Measurements from ENCODE around the gene ICA1.
A peak's percentile ranks its signal among the peaks of the same experiment; 100 is the strongest.
"Not testable (repeated sequence)": the region's sequence is repeated elsewhere in the genome, so short reads cannot be mapped to it uniquely, and the experiment has no call there.

Gene ICA1

DNA sequence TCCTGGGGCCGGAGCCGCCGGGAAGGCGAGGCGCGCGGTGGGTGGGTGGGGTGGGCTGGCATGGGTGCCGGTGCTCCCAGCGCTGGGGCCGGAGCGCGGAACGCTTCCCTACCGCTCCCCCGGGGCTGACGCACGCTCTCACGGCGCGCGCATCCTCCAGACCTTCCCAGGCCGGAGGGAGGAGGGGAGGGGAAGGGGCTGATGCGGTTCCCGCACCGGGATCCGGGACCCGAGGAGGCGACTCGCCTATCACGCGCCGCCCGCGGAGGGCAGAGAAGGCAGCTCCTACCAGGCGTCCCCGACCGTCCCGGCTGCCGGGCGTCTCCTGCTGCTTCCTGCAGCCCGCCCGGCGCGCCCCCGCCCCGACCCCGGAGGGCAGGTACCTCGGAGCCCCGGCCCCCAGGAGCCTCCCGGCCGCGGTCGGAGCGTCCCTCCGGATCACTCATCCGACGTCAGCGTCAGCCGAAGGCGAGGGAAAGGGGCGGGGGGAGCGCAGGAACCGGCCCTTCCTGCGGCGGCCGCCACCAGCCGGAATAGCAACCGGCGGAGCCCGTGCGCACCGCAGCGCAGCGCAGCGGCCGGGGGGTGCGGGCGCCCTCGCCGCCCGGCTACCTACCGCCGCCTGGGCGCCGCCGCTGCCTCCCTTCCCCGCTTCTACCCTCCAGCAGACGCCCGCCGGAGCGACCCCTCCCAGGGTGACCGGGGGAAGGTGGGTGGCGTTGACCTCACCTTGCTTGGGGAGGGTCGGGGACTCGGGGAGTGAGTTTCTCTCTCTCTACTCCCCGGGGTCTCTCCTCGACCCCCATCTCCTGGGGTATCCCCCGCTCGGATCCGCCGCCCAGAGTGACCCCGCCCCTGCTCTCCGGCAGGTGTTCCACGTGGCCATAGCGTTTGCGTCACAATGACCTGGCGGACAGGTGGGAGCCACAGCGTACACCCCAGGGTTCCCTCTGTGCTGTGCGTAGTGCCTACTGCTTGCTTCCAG, at the start of gene ICA1:
ICA1 (minus strand) TSS at position 457 of the 985 bp plus-strand sequence. CDS start 26,241 bp downstream, outside the sequence.
- DNase-seq (ENCODE audit: low spot score) = peak; percentile 14

DNA sequence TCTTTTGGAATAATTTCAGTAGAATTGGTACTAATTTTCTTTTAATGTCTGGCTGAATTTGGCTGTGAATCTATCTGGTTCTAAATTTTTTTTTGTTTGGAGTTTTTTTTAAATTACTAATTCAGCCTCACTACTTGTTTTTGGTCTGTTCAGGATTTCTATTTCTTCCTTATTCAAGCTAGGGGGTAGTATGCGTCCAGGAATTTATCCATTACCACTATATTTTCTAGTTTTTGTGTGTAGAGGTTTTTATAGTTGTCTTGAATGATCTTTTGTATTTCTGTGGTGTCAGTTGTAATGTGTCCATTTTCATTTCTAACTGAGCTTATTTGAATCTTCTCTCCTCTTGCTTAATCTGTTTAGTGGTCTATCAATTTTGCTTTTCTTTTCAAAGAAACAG, 48.9 kb upstream of the ICA1 start:
- peak; percentile 38 for DNase-seq (ENCODE audit: low spot score)

DNA sequence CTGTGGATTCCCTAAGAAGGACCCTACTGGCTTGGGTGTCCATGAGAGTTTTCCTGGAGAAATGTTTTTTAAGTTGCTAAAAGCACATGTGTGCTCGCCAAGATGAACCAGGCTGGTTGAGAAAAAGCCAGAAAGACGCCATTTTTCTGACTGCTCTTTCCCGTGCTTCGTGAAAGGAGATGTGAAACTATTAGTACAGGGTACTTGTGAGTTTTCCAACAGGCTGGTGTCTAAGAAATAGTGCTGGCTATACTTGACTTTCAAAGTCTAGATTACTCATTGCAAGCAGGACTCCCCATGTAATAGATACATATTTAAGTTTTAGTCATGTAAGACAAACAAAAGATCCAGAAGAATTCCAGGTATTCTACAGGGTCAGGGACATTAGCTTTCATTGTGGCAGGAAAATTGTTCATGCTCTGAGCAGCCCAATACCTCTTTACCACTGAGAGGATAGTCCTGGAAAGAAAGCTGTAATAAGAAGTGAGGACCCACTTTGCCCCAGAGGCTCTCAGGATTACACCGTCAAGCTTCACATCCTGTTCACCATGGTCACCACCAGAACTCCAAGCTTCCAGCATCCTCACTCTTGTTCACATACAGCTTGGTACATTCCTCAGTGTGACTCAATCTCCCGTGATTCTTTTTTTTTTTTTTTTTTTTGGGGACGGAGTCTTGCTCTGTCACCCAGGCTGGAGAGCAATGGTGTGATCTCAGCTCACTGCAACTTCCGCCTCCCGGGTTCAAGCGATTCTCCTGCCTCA, 43.8 kb upstream of the ICA1 start:
- no peak for DNase-seq (ENCODE audit: low spot score)

DNA sequence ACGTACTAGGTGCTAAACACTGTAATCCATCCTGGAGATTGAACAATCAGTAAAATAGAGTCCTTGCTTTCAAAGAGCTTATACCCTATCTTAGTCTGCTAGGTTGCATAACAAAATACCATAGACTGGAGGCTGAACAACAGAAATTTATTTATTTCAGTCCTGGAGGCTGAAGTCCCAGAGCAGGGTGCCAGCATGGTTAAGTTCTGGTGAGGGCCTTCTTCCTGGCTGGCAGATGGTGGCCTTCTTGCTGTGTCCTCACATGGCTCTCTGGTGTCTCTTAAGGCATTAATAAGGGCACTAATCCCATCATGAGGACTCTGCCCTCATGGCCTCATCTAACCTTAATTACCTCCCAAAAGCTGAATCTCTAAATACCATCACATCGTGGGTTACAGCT, 43.1 kb upstream of the ICA1 start:
- no peak for DNase-seq (ENCODE audit: low spot score)

DNA sequence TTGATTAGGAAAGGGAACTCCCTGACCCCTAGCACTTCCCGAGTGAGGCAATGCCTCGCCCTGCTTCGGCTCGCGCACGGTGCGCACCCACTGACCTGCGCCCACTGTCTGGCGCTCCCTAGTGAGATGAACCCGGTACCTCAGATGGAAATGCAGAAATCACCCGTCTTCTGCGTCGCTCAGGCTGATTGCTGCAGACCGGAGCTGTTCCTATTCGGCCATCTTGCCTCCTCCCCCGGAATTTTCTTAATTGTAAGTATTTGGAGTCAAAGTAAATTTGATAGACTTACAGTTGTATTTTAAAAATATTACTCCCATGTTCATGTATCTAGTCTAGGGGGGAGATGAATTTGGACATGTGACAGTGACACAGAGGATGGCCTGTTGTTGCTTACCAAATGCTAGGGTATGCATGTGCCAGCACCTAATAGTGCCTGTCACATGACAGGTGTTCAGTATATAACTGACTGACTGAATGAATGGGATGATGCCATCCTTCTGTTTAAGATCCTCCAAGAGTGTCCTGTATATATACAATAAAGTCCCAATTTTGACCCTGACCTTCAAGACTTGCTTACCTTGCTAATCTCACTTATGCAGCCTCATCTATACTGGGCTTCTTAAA, 42.0 kb upstream of the ICA1 start:
- no peak for DNase-seq (ENCODE audit: low spot score)

DNA sequence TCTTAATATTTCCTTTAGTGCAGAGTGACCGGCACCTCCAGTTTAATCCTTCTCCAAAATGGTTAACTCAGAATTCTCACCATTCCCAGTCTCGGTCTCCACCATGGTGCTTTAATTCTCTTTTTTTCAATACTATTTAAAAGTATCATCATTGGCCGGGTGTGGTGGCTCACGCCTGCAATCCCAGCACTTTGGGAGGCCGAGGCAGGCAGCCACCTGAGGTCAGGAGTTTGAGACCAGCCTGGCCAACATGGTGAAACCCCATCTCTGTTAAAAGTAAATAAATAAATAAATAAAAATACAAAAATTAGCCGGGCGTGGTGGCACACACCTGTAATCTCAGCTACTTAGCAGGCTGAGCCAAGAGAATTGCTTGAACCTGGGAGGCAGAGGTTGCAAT, 35.1 kb upstream of the ICA1 start:
- DNase-seq (ENCODE audit: low spot score) = not testable (repeated sequence)

DNA sequence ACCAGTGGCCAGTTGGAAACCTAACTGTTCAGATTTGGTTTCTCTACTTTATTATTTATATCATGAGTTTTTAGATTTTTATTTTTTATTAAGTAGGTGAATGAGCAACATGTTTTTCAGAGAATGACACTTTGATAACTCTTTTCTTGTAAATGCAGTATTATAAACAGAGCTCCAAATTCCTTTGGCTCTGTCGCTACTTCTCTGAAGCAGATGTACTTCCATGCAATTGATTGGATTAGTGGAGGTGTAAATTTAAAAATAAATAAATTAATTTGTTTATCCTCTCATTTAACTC, 34.3 kb upstream of the ICA1 start:
- DNase-seq (ENCODE audit: low spot score) = no peak

DNA sequence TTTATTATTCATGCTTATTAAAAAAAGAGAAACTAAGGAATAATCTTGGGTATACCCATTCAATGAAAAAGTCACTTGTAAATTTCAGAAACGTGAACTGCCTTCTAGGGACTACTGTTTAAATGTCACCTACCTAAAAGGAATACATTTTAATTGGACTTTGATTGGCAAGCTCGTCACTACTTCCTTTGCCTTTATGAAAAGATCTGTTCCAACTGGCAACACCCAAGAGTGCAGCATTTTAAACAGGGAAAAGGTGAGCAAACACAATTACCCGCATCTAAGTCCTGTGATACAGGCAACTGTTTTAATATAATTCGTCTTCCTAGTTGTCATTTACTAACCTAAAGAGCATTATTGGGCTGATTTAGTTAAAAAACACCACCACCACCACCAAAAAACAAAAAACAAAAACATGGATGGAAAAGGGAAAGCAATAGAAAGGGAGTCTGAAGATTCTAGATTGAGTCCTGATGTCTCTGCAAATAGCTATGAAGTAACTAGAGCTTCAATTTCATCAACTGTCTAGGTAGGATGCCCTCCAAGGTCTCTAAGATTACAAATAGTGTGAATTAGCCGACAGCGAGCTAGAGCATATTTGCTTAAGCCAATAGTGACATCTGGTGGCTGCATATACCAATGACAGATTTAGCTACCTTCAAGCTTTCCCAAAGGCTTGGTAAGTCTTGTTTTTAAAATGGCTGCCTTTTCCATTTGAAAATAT, 33.8 kb upstream of the ICA1 start:
- peak; percentile 85 for DNase-seq (ENCODE audit: low spot score)

DNA sequence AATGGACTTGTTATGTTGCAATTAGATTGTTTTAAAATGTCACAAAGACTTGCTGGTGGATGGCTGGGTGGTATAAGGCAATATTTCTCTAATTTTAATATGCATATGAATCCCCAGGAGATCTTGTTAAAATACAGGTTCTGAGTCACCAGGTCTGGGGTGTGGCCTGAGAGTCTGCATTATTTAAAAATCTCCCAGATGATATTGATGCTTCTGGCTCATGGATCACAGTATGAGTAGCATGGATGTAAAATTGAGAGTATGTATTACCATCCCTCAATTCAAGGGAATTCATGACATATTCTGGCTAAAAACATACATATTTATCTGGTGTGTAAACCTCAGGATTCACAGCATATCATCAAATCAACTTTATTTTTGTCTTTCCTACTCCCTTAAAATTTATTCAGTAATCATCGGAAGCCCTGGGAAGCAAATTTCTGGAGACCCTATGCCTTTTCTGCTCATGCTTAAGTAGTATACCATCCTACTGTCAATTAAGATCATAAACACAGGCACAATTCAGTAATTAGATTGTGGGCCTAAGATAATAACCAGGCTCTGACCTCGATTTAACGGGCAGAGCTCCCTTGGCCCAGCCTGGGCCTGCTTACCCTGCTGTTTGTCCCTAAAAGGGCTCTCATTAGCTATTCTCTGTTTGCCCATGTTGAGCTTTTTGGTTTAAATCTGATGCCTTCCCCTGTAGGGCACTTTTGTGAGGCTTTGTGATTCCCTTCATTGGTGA, 29.6 kb upstream of the ICA1 start:
- no peak for DNase-seq (ENCODE audit: low spot score)

DNA sequence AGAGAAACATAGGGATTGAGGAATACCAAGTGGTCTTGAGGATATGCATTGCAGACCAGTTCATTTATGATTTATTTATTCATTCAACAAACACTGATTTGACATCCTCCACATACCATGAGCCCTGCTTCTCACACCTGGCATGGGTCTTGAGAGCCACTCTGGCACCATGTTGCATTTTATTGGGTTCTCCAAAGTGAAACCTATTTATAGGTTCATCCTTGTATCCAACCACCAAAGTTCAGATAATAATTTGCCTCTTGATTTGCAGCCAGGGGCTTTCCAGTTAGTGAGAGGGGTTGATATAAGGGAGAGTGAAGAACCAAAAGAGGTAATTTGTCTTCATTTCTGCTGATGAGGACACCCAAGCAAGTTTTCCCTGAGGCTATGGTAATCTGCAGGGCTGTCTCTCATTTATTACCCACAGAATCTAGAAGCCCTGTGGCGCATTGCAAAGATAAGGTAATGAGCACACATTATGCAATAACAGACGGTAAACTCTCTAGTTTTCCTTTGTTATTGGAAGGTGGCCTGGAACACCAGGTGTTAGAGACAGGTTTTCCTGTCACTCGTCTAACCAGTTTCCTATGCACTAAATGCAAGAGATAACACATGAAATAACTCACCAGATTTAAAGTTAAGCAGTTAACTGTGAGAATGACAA, 28.8 kb upstream of the ICA1 start:
- DNase-seq (ENCODE audit: low spot score) = no peak

DNA sequence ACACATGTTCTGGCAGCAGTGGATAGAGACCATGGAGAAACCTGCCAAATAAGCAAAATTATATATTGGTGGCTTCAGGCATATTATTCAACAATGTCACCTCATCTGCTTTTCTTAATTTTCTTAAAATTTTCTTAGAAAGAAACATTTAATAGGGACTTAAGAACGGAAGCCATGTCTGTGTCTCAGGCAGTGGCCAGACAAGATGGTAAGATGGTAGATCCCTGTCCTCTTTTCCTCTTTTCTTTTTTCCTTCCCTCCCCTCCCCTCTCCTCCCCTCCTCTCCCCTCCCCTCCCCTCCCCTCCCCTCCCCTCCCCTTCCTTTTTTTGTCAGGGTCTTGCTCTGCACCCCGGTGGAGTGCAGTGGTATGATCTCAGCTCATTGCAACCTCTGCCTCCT, 24.2 kb upstream of the ICA1 start:
- no peak for DNase-seq (ENCODE audit: low spot score)

DNA sequence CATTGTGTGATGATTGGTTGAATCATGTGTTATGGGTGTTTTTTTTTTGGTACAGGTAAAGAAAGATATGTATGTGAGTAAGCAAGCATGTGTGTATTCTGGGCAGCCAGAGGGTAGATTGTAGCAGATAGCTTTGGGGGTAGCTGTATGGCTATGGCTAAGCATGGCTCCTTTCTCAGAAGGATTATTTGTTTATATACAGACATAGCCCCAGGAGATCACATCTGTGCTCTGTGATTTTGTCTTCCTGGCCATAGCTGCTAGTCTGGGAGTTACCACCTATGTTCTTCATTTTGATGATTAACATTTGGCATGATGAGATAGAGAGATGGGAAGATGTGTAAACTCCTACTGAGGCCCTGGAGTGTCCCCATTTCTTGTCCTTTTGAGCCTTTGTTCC, 23.2 kb upstream of the ICA1 start:
- DNase-seq (ENCODE audit: low spot score) = no peak

DNA sequence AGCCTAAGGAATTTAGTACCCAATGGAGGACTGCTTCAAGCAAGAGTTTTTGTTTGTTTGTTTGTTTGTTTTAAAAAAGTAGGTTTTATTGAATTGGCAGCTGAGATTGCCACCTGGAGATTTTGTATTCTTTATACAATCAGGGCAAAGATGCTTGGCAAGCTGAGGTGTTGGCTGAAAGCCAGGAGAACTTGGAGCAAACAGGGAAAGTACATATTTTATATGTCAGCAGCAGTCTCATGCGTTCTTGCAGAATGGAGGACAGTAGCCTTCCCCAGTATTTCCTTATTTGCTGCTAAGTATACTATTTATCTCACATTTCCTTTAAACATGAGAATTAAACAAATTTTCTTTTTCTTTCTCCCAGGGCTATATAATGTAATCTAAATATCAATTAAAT, 22.6 kb upstream of the ICA1 start:
- DNase-seq (ENCODE audit: low spot score) = no peak

DNA sequence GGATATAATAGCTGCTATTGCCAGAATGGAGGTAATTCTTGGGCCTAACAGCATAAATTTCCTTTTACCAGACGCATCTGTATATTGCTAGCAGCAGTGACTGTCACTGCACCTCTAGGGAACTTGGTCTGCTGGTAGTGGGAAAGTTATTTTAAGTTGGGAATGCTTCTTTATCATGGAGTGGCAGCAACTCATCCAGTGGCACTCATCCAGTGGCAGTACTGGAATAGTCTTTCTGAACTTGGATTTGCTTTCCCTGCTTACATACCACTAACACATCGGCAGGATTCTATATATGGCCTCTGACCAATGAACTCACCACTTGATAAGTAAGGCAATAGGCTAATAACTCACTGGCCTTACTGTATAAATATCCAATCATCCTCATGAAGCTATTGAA, 22.0 kb upstream of the ICA1 start:
- DNase-seq (ENCODE audit: low spot score) = no peak

DNA sequence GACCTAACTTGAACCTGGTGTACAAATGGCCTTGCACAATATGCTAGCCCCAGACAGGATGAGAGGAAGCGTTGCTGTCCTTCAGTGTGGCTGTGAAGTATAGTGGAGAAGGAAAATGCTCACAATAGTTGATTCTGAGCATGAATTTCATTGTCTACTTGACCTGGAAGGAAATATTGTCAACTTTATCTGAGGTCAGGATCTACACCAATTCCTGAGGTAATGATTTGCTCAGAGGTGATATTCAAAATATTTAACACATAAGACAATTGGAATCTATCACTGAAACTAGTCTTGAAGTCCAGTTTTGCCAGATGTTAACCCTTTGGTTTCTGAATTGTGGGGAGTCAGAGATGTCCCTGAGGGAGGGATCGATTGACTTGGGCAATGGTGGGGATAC, 20.9 kb upstream of the ICA1 start:
- DNase-seq (ENCODE audit: low spot score) = no peak

DNA sequence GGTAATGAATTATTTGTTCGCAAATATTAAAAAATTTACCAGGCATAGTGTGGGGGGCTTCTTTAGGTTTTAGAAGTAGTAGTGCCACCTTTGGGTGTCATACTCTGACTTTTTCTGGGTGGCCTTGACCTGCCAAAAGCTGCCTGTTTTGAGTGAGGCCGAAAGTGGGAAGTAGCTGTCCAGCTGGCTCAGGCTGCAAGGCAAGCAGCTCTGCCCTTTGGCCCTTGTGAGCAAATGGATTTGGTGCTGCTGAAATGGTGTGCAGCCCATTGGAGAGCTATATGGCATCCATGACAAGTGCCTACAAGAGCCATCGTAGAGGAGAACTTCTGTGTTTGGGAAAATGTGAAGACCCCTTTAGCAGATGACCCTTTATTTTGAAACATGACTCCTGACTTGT, 20.2 kb upstream of the ICA1 start:
- DNase-seq (ENCODE audit: low spot score) = no peak

DNA sequence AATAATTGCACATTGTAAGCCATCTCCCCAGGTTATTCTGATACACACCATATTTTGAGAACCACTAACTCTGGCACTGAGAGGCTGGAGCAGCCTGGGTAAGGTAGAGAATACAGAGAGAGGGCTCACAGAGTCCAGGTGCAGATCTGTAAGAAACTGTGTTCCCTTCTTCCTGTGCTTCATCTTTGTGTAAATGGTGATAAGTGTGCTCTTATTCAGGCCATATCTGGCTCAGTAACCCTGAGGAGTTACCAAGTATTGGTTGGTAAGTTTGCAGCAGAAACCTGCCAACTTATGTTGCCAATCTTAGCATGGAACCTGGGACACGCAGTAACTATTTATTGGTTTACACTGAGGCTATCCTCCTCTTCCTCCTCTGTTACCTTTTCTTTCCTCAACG, 16.2 kb upstream of the ICA1 start:
- DNase-seq (ENCODE audit: low spot score) = no peak

DNA sequence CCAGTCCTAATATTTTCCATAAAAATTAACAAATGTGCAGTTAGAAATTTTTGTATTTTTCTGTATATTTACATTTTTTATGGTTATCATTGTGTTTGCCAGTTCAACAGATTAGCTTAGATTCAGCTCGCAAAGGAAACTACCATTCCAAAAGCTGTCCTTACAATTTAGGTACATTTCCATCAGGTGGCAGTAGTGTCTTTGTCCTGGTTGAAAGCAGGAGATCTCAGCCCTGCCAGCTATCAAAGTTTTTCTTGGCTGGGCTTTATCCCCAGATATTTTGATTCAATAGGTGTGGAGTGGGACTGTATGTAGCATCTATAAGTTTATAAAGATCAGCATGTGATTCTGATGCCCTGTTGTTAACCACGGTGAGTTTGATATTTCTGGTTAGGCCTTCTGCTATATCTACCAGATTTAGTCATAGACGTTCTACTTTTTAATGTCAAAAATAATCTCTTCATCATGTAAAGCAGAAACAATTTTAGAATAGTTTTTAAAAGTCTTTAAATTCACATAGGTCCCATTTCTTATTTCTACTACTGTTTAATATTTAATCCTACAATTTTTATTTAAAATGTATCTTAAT, 15.5 kb upstream of the ICA1 start:
- DNase-seq (ENCODE audit: low spot score) = no peak

DNA sequence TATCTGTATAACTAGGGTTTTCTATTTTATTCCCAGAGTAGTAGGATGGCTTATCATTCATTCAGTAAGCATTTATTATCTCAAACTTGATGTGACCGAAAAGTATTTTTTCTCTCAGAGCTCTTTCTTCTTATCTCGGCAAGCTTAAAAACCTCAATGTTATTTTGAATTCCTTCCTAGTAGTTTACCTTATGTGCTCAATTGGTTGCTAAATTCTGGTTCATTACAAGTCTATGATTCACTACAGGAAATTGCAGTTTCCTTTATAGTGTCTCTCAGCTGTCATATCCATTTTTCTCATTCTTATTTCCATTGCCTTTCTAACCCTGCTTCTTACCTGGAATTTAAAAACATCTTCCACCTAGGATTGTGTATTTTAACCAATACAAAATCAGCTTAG, 12.6 kb upstream of the ICA1 start:
- DNase-seq (ENCODE audit: low spot score) = no peak

DNA sequence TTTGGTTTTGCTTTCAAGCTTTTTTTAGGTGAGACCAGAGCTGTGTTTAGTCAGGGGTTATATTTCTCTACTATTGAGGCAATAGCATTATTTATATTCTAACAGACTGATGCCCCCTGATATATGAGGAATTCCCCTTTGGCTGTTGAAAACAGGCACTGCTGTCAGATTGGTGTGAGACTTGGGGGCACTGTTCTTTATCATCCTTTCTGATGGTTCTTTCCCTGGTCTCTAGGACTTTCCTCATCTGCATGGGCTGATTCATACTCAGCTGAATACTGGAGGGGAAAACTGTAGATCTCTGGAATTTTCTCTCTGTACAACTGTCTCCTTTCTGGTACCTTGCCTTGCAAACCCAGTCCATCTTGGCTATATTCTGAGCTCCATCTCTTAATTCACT, 10.0 kb upstream of the ICA1 start:
- DNase-seq (ENCODE audit: low spot score) = no peak

DNA sequence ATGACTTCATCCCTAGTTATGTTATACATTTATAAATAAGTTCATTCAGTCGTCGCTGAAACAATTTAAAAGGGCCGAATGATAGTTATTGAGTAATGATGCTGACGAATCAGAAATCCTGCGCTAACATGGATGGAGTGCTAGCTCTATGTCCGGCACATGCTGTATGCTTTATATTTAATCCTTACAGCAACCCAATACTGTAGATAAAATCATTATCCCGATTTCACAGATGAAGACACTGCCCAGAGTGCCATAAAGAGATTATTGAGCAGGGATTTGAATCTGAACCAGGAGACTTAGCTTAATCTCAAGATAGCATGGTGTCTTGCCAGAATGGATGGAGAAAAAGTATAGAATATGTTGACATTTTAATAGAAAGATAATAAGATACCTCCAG, 1.1 kb upstream of the ICA1 start:
- DNase-seq (ENCODE audit: low spot score) = no peak

Data from globus pallidus (tissue), 1 donor.